NCI-H146 treated with DMSO at 0.1 percent for 48 hours (cell line): Measurements from ENCODE around the gene TCF7L1.
"Not testable (repeated sequence)": the region's sequence is repeated elsewhere in the genome, so short reads cannot be mapped to it uniquely, and the experiment has no call there.

Experiments
- DNase-seq: peaks from one replicate; lab custom pipeline; 2025; ENCODE audit not compliant: unreplicated experiment; lab: John Stamatoyannopoulos, UW

TCF7L1 gene

DNA sequence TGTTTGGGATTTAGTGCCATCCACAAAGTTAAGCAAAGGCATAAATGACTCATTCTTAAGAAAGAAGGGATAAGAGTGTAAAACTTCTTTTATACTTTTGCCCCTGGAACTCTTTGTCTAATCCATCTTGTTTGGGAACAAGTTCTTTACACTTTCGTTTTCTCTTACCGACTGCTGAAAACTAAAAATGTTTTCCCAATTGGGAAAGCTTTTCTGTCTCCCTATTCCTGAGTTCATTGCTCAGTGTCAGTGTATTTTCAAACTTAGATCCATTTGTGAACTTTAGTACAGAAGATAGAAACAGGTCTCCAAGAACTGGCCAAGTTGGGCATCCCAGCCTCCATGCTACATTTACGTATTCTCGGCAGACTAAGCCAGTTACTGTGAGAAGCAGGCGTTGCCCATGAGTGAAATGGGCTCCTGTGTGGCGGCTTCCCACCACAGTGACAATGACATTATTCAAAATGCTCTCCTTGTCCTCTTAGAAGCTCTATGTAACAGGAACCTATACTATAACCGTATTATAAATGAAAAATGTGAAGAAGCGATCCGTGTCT, 142.9 kb downstream of the TCF7L1 start:
- no peak for DNase-seq

- no peak for DNase-seq
Measured at GRCh38 chr2:85276571-85277118, 143.5 kb downstream of the TCF7L1 start.

GRCh38 chr2:85277416-85278158, 144.4 kb downstream of the TCF7L1 start:
- no peak for DNase-seq

DNA sequence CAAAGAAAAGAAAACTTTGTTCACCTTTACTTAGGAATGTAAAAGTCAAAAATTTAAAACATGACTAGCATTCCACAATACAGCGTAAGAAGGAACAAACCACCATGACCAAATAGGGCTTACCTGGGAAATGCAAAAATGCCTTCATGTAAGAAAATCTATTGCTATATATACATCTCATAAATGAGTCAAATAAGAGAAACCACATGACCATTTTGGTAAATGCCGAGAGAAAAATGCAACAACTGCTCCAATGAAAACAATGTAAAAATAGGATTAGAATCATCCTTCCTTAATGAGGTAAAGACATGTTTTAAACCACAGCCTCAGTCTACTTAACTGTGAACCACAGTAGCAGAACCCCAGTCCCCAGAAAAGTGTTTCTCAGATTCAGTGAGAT, 145.2 kb downstream of the TCF7L1 start:
- DNase-seq: no peak

DNA sequence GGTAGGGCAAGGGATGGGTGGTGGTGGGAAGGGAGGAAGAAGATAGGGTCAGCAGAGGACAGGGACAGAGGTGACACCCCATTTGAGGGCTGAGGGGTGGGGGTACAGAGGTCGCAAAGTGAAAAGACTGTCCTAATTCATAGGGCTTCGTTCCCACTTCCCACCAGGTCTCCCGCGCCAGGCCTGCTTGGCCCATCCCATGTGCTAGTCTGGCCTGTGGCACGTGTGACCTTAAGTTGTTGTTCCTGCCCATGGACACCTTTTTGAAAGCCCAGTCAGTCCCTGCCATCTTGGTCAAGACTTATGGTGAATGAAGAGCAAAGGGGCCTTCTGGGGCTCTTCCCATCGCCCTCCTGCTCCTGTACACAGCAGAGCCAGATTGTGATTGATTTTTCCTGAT, 148.4 kb downstream of the TCF7L1 start:
- no peak for DNase-seq

DNA sequence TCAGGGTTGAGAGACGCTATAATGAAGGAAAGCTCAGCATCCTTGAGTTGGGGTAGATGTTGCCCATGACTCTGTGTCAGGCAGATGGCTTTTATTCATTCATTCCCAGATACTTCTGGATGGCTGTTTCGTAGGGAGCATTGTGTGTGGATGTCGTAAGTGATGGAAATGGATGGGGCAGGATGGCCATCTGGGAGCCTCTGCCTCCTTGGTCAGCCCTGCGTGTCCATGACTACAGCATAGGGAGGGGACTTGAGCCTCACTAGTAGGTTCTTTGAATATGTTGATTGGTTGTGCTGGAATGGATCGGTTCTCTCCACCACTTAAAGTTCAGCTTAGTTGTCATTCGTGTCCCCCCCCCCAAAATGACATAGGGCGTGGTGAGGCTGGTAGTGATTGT, 149.7 kb downstream of the TCF7L1 start:
- no peak for DNase-seq

- DNase-seq: no peak
Measured at GRCh38 chr2:85283641-85284040, 150.4 kb downstream of the TCF7L1 start.

- no peak for DNase-seq
Measured at GRCh38 chr2:85286918-85287317, 153.7 kb downstream of the TCF7L1 start.

- no peak for DNase-seq
Measured at GRCh38 chr2:85287721-85288120, 154.5 kb downstream of the TCF7L1 start.

- DNase-seq: no peak
Measured at GRCh38 chr2:85288244-85288725, 155.1 kb downstream of the TCF7L1 start.

DNA sequence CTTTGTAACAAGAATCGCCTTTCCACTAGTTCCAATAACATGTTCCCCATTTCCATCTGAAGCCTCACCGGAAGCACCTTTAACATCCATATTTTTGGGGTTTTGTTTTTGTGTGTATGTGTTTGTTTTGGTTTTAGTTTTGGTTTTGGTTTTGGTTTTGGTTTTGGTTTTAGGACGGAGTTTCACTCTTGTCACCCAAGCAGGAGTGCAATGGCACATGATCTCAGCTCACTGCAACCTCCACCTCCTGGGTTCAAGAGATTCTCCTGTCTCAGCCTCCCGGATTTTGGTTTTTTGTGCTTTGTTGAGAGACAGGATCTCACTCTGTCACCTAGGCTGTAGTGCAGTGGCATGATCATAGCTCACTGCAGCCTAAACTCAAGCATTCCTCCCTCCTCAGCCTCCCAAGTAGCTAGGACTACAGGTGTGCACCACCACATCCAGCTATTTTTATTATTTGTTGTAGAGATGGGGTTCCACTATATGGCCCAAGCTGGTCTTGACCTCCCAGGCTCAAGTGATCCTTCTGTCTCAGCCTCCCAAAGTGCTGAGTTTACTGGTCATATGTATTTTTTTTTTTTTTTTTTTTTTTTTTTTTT, 158.3 kb downstream of the TCF7L1 start:
- DNase-seq: no peak

DNA sequence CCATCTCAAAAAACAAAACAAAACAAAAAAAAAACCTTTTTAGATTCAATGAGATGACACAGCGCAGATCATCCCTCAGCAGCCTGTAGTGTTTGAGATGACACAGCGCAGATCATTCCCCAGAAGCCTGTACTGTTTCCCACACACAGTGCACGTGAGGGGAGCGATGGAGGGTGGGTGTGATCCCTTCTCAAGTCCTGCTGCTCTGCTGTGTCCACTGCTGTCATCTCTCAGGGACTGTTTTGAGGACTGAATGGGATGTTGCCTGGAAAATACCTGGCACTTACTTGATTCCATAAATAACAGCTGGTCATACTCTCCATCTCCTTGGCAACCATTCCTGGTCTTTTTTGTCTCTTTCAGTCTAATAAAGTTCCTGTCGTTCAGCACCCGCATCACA, 168.9 kb downstream of the TCF7L1 start:
- DNase-seq: no peak

- no peak for DNase-seq
Measured at GRCh38 chr2:85303780-85304531, 170.8 kb downstream of the TCF7L1 start.

- no peak for DNase-seq
Measured at GRCh38 chr2:85307527-85307897, 174.3 kb downstream of the TCF7L1 start.

DNA sequence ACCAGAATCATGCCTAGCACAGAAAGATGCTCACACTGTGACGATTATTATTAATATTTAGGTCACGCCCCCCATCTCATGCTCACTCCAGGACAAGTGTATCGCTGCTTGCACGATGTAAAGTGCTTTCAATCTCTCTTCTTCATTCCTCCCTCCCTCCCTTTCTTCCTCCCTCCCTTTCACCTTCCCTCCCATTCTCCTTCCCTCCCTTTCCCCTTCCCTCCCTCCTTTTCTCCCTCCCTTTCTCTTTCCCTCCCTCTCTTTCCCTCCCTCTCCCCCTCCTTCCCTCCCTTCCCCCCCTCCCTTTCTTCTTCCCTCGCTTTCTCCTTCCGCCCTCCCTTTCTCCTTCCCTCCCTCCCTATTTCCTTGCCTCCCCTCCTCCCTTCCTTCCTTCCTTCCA, 175.0 kb downstream of the TCF7L1 start:
- no peak for DNase-seq

DNA sequence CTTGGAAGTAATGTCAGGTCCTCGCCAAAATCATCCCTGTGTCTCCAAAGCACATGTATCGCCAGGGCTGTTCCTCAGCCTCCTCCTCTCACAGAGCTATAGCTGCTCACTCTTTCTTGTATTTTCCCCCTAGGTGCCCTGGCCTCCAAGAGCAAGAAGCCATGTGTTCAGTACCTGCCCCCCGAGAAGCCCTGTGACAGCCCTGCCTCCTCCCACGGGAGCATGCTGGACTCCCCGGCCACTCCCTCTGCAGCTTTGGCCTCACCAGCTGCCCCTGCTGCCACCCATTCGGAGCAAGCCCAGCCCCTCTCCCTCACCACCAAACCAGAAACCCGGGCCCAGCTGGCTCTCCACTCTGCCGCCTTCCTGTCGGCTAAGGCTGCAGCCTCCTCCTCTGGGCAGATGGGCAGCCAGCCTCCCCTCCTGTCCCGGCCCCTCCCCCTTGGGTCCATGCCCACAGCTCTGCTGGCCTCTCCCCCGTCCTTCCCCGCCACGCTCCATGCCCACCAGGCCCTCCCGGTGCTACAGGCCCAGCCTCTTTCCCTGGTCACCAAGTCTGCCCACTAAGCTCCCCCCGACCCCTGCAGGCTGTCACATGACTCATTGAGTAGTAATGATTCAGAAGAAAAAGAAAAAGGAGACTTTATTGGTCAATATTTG, 175.8 kb downstream of the TCF7L1 start:
- DNase-seq: no peak

GRCh38 chr2:85309699-85310321, 176.6 kb downstream of the TCF7L1 start:
- no peak for DNase-seq

- DNase-seq: no peak
Measured at GRCh38 chr2:85310330-85310729, 177.1 kb downstream of the TCF7L1 start.

DNA sequence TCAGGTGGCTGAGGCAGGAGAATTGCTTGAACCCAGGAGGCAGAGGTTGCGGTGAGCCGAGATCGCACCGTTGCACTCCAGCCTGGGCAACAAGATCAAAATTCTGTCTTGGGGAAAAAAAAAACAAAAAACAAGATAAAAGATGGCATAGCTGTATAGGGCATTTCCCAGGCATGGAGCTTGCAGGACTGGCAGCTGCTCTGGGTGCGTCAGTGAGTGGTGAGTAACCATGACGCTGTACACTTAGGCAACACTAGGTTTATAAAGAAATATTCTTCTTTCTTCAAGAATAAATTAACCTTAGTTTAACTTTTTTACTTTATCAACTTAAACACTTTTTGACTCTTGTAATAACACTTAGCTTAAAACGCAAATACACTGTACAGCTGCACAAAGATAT, 179.2 kb downstream of the TCF7L1 start:
- no peak for DNase-seq

- no peak for DNase-seq
Measured at GRCh38 chr2:85314884-85315242, 181.7 kb downstream of the TCF7L1 start.

DNA sequence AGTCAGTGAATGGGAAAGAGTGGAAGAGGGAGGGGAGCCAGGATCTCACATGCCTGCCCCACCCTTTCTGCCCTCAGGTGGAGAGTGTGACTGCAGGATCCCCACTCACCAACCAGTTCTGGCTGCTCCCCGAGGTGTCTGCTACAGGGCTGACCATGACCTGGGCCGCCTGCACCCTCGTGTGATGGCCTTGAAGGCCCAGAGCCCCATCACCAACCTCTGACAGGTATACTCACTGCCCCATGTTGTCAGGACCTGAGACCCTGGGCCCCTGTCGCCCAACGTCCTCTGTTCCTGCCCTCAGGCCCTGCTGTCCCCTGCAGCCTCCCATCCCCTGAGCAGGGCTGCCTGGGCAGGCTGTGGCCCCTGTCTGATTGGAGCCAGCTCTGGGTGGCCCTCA, 182.7 kb downstream of the TCF7L1 start:
- DNase-seq: not testable (repeated sequence)
